ENCODE data around the gene NACC2. TPM values are rescaled to one million over a fixed set of nuclear protein-coding genes. Genes with fewer than 3 reads are reported as not detected.

The NACC2 gene
- total RNA-seq, 1 experiment from 2014 or later = 62.0 TPM

- Histone ChIP-seq H3K27ac (ENCODE audit: low read length) (peak overlapping the region; percentile 94), H3K4me3 (ENCODE audit: low read depth in 2 of 2, low read length in 2 of 2) (peak overlapping the region in 1 of 2 experiments; percentile 60; a peak in 1 of 4 replicates), H3K27me3 (ENCODE audit: control insufficient read depth, insufficient read depth, low read length) (no peaks in the 10 kb centered on the region), H3K9me3 (ENCODE audit: control insufficient read depth, insufficient read depth, low read depth, low read length) (no peaks in the 10 kb centered on the region), H3K36me3 (ENCODE audit: control insufficient read depth, insufficient read depth, low read length) (no peaks in the 10 kb centered on the region), H3K4me1 (ENCODE audit: control insufficient read depth, insufficient read depth, low read length) (peaks cover 67% of the 10 kb centered on the region)
- POLR2A ChIA-PET = interaction anchor here (0.6 kb wide), 1 partner anchor 42 kb away, joined by 5 read pairs; no protein-coding TSS in a partner anchor
- CTCF ChIA-PET = interaction anchor here (0.6 kb wide), 2 partner anchors 25 to 64 kb away, joined by 3 to 4 read pairs; no protein-coding TSS in a partner anchor
- in situ Hi-C loops (cut with HindIII; ENCODE audit: low pct_unique_long_range_greater_than_20kb, low sequenced_read_pairs) = no loop called here
- DNase-seq (ENCODE audit: low read depth, low spot score) (no peak), ATAC-seq (no peak)
- TF ChIP-seq CTCF (IDR thresholded peaks at IDR 0.05) = no peak
- TF ChIP-seq POLR2AphosphoS5 (IDR thresholded peaks at IDR 0.05; ENCODE audit: low read depth, low read length) = no peak
- TF ChIP-seq SIN3A (IDR thresholded peaks at IDR 0.05; ENCODE audit: borderline replicate concordance, insufficient read depth, low read depth, low read length) = no peak
- no peak for TF ChIP-seq TCF7L2 (IDR thresholded peaks at IDR 0.05; ENCODE audit: low read depth, low read length)
- no peak for TF ChIP-seq REST (IDR thresholded peaks at IDR 0.05; ENCODE audit: insufficient read depth in 1 of 2, low read depth in 2 of 2, low read length in 1 of 2)
- BruUV-seq (replicated peaks) = no TSS peak
- intact Hi-C loops (cut with micrococcal nuclease; ENCODE audit: unreplicated experiment) = no loop called here
Observed at GRCh38 chr9:136053757-136054142, 41.3 kb downstream of the NACC2 start.

DNA sequence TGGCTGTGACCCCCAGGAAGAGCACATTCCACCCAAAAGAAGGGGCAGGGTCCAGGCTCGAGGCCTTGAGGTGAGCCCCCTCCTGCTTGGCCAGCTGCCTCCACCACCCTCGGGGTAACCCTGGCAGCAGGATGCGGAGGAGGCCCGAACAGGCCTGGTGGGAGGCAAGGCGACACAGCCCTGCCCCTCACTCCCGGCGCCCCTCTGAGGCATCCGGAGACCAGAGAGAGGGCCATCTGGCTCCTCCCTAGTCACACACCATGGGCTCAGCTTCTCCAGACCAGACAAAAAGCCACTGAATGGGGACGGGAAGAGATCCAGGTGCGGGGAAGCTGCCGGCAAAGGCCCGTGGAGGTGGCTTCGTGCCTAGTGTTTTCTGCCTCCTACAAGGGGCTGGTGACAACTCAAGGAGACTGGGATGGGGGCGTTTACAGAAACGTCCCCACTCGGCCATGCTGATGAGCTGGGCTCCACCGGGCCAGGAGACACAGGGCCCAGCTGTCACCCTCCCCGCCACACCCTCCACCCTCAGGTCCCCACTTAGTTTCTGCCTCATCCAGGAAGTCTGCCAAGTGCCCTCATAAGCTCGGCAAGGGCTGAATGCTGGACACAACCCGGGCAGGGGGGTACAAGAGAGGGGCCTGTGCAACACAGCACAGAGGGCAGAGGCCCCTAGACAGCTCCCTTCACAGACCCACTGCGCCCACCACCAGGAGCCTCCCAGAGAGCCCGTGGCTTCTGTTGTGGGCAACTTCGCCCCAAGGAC, 41.9 kb downstream of the NACC2 start:
- H3K27ac ChIP-seq (ENCODE audit: low read length) = peak overlapping the region; percentile 94
- CTCF ChIA-PET = no interaction called here

More for the DNA sequence above, 41.9 kb downstream of the NACC2 start:
- no peak for ATAC-seq
- Histone ChIP-seq H3K9me3 (ENCODE audit: control insufficient read depth, insufficient read depth, low read depth, low read length) (no peaks in the 10 kb centered on the region), H3K27me3 (ENCODE audit: control insufficient read depth, insufficient read depth, low read length) (no peaks in the 10 kb centered on the region), H3K36me3 (ENCODE audit: control insufficient read depth, insufficient read depth, low read length) (no peaks in the 10 kb centered on the region), H3K4me1 (ENCODE audit: control insufficient read depth, insufficient read depth, low read length) (peaks cover 67% of the 10 kb centered on the region), H3K4me3 (ENCODE audit: low read depth in 2 of 2, low read length in 2 of 2) (peak overlapping the region; percentile 53 to 60)
- DNase-seq (ENCODE audit: low read depth, low spot score) = no peak
- in situ Hi-C loops (cut with HindIII; ENCODE audit: low pct_unique_long_range_greater_than_20kb, low sequenced_read_pairs) = no loop called here
- POLR2A ChIA-PET = interaction anchor here (0.6 kb wide), 1 partner anchor 42 kb away, joined by 5 read pairs; no protein-coding TSS in a partner anchor
- TF ChIP-seq REST (IDR thresholded peaks at IDR 0.05; ENCODE audit: insufficient read depth in 1 of 2, low read depth in 2 of 2, low read length in 1 of 2) = no peak
- TF ChIP-seq POLR2AphosphoS5 (IDR thresholded peaks at IDR 0.05; ENCODE audit: low read depth, low read length) = no peak
- no peak for TF ChIP-seq CTCF (IDR thresholded peaks at IDR 0.05)
- no peak for TF ChIP-seq SIN3A (IDR thresholded peaks at IDR 0.05; ENCODE audit: borderline replicate concordance, insufficient read depth, low read depth, low read length)
- TF ChIP-seq TCF7L2 (IDR thresholded peaks at IDR 0.05; ENCODE audit: low read depth, low read length) = no peak
- intact Hi-C loops (cut with micrococcal nuclease; ENCODE audit: unreplicated experiment) = no loop called here
- BruUV-seq (replicated peaks) = no TSS peak
